Neural cell (in vitro differentiated cells): ENCODE measurements around the gene MLLT1.

Experiments used
- EP300 ChIP-seq: fragments of 450-650 bp; conservative IDR thresholded peaks from 2 replicates; pipeline ENCODE4 v1.6.1; 2014; ENCODE audit warnings: antibody characterized with exemption, mild to moderate bottlenecking, moderate library complexity; ENCODE audit not compliant: poor library complexity, severe bottlenecking
- EZH2 ChIP-seq: fragments of 200-600, 300-800 bp; shearing (Covaris generic), sonication (generic); IDR thresholded peaks from 2 replicates; pipeline ENCODE4 v1.6.1; 2014; ENCODE audit warnings: antibody characterized with exemption, low read length, borderline replicate concordance, mild to moderate bottlenecking; ENCODE audit not compliant: insufficient read depth, poor library complexity, severe bottlenecking
- MXI1 ChIP-seq: fragments of 450-650 bp; conservative IDR thresholded peaks from 2 replicates; pipeline ENCODE4 v1.6.1; 2014; ENCODE audit warnings: antibody characterized with exemption, mild to moderate bottlenecking; ENCODE audit not compliant: poor library complexity, severe bottlenecking
- POLR2AphosphoS5 ChIP-seq: IDR thresholded peaks from 2 replicates; pipeline ENCODE4 v1.6.1; 2012
- RAD21 ChIP-seq: fragments of 450-650 bp; conservative IDR thresholded peaks from 2 replicates; pipeline ENCODE4 v1.6.1; 2014; ENCODE audit warnings: antibody characterized with exemption, mild to moderate bottlenecking, moderate library complexity
- SMC3 ChIP-seq: fragments of 450-650 bp; conservative IDR thresholded peaks from 2 replicates; pipeline ENCODE4 v1.6.1; 2014; ENCODE audit warnings: antibody characterized with exemption, mild to moderate bottlenecking, moderate library complexity; ENCODE audit not compliant: poor library complexity
- TF ChIP-seq, protein P1 (sequence below): fragments of 450-650 bp; IDR thresholded peaks from 2 replicates; pipeline ENCODE4 v1.5.1; 2014; ENCODE audit warnings: antibody characterized with exemption, mild to moderate bottlenecking, moderate library complexity; ENCODE audit not compliant: poor library complexity, severe bottlenecking
- TF ChIP-seq, protein P2 (sequence below): IDR thresholded peaks from 2 replicates; pipeline ENCODE4 v1.6.1; 2012; ENCODE audit warnings: borderline replicate concordance

DNA sequence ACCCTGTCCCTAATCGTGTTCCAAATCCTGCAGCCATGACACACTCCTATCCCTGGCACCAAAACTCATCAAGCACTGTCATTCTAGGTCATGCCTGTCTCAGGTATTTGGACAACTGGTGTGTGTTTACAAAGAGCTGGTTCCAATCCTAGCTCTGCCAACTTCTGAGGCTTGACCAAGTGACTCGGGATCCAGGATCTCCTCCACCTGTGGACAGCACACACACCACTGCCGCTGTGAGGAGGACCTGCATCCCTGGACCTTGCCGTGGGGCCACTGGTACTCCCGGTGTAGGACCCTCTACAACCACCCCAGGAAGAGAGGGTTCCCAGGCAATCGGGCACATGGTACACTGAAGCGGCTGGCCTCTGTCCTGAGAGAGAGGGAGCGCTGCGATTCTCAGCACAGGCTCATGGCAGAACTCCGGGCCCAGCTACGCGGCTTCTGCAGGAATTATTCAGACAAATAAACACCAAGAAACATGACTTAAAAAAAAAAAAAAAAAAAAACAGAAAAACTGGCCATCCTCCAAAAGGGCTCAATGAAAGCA lies 20.4 kb downstream of the MLLT1 start:
- TF ChIP-seq, protein P1, sequence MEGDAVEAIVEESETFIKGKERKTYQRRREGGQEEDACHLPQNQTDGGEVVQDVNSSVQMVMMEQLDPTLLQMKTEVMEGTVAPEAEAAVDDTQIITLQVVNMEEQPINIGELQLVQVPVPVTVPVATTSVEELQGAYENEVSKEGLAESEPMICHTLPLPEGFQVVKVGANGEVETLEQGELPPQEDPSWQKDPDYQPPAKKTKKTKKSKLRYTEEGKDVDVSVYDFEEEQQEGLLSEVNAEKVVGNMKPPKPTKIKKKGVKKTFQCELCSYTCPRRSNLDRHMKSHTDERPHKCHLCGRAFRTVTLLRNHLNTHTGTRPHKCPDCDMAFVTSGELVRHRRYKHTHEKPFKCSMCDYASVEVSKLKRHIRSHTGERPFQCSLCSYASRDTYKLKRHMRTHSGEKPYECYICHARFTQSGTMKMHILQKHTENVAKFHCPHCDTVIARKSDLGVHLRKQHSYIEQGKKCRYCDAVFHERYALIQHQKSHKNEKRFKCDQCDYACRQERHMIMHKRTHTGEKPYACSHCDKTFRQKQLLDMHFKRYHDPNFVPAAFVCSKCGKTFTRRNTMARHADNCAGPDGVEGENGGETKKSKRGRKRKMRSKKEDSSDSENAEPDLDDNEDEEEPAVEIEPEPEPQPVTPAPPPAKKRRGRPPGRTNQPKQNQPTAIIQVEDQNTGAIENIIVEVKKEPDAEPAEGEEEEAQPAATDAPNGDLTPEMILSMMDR: no peak
- TF ChIP-seq SMC3: no peak
- no peak for TF ChIP-seq POLR2AphosphoS5
- TF ChIP-seq EZH2: no peak
- TF ChIP-seq EP300: no peak
- TF ChIP-seq, protein P2, sequence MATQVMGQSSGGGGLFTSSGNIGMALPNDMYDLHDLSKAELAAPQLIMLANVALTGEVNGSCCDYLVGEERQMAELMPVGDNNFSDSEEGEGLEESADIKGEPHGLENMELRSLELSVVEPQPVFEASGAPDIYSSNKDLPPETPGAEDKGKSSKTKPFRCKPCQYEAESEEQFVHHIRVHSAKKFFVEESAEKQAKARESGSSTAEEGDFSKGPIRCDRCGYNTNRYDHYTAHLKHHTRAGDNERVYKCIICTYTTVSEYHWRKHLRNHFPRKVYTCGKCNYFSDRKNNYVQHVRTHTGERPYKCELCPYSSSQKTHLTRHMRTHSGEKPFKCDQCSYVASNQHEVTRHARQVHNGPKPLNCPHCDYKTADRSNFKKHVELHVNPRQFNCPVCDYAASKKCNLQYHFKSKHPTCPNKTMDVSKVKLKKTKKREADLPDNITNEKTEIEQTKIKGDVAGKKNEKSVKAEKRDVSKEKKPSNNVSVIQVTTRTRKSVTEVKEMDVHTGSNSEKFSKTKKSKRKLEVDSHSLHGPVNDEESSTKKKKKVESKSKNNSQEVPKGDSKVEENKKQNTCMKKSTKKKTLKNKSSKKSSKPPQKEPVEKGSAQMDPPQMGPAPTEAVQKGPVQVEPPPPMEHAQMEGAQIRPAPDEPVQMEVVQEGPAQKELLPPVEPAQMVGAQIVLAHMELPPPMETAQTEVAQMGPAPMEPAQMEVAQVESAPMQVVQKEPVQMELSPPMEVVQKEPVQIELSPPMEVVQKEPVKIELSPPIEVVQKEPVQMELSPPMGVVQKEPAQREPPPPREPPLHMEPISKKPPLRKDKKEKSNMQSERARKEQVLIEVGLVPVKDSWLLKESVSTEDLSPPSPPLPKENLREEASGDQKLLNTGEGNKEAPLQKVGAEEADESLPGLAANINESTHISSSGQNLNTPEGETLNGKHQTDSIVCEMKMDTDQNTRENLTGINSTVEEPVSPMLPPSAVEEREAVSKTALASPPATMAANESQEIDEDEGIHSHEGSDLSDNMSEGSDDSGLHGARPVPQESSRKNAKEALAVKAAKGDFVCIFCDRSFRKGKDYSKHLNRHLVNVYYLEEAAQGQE: no peak
- TF ChIP-seq RAD21: no peak
- TF ChIP-seq MXI1: no peak
